ENCODE results near the gene SLC22A1. TPM values are rescaled to one million over a fixed set of nuclear protein-coding genes. Genes with fewer than 3 reads are reported as not detected.

Gene SLC22A1
- total and polyA plus RNA-seq, 2 of the 4 experiments (the other 2 are of a cell fraction), result 0.10 TPM; not detected in 1

GRCh38 chr6:160085226-160085625 lies 36.4 kb upstream of the SLC22A1 start:
- no peak overlapping the region for H2BK20ac ChIP-seq (ENCODE audit: low read depth, low read length)
- no peak overlapping the region for H3K4me2 ChIP-seq (ENCODE audit: low read depth, low read length)
- no peaks in the 10 kb centered on the region for H3K9me3 ChIP-seq (ENCODE audit: control insufficient read depth, insufficient read depth, low read length)
- H2BK120ac ChIP-seq (ENCODE audit: low read depth, low read length), result no peak overlapping the region
- no peak overlapping the region for H3K18ac ChIP-seq (ENCODE audit: low read depth, low read length)
- H3K9ac ChIP-seq (ENCODE audit: low read depth, low read length), result no peak overlapping the region
- H3K4ac ChIP-seq (ENCODE audit: low read depth, low read length), result no peak overlapping the region
- DNase-seq (no peak), ATAC-seq (ENCODE audit: low read depth) (no peak)
- H2BK5ac ChIP-seq (ENCODE audit: low read depth, low read length, poor library complexity, severe bottlenecking), result no peak overlapping the region
- POLR2A ChIA-PET (ENCODE audit: unreplicated experiment), result no interaction called here
- peaks cover 5% of the 10 kb centered on the region; the same call in 1 of the 2 replicates for H3K4me1 ChIP-seq (ENCODE audit: control insufficient read depth, insufficient read depth, low read length)
- CTCF ChIA-PET, result no interaction called here
- BruUV-seq (replicated peaks), result no TSS peak
- H3K14ac ChIP-seq (replicated peaks; ENCODE audit: low read depth, low read length), result no peak overlapping the region
- TF ChIP-seq RAD21 (IDR thresholded peaks at IDR 0.05; ENCODE audit: low read length) (no peak), MXI1 (IDR thresholded peaks at IDR 0.05; ENCODE audit: borderline replicate concordance, low read depth, low read length) (no peak), CHD1 (IDR thresholded peaks at IDR 0.05; ENCODE audit: low read depth, low read length) (no peak), MAZ (IDR thresholded peaks at IDR 0.05; ENCODE audit: borderline replicate concordance, low read depth, low read length) (no peak), MAFK (IDR thresholded peaks at IDR 0.05; ENCODE audit: low read depth, low read length) (no peak), BHLHE40 (IDR thresholded peaks at IDR 0.05; ENCODE audit: low read depth, low read length) (no peak), RFX5 (IDR thresholded peaks at IDR 0.05; ENCODE audit: low read depth, low read length) (no peak)
- H3K27me3 ChIP-seq (ENCODE audit: control insufficient read depth, insufficient read depth, low read length), result no peaks in the 10 kb centered on the region
- no peak overlapping the region for H4K5ac ChIP-seq (ENCODE audit: low read depth, low read length)
- H3K23ac ChIP-seq (ENCODE audit: low read depth, low read length), result no peak overlapping the region
- no peak overlapping the region for H2AFZ ChIP-seq (replicated peaks; ENCODE audit: low read length, poor library complexity)
- dilution Hi-C loops (cut with HindIII; ENCODE audit: low sequenced_read_pairs, unreplicated experiment) (no loop called here), in situ Hi-C loops (cut with MboI; ENCODE audit: low sequenced_read_pairs) (no loop called here), intact Hi-C loops (cut with micrococcal nuclease) (loop anchor here (5.0 kb wide), 1 partner anchor 223 kb away; no protein-coding TSS in a partner anchor)
- H3K4me3 ChIP-seq (ENCODE audit: insufficient read depth, low read depth, low read length), result no peak overlapping the region
- no peak overlapping the region for H3K27ac ChIP-seq (ENCODE audit: insufficient read depth, low read length)
- no peak overlapping the region for H2AK9ac ChIP-seq (replicated peaks; ENCODE audit: low read depth, low read length, poor library complexity)
- H3K36me3 ChIP-seq (ENCODE audit: control insufficient read depth, insufficient read depth, low read length), result peaks cover 60% of the 10 kb centered on the region
- H4K91ac ChIP-seq (ENCODE audit: insufficient read depth, low read depth, low read length), result no peak overlapping the region
- H3K9me1 ChIP-seq (ENCODE audit: insufficient read depth, low read length), result no peaks in the 10 kb centered on the region
- 100% methylated on average over 3 of the region's 5 CpGs; no CpG with 5 or more reads in 1 of the 2 experiments for WGBS, 2 experiments (ENCODE audit: extremely low coverage in 2 of 2, insufficient read length in 1 of 2)
- H2AK5ac ChIP-seq (ENCODE audit: low read depth, low read length), result no peak overlapping the region
- H2BK15ac ChIP-seq (ENCODE audit: low read depth, low read length), result no peak overlapping the region
- H4K8ac ChIP-seq (ENCODE audit: low read depth in 2 of 2, low read length in 2 of 2), result no peak overlapping the region
- H3K79me1 ChIP-seq (ENCODE audit: low read depth in 1 of 2, low read length in 2 of 2), result no peaks in the 10 kb centered on the region; a peak in 1 of 4 replicates
- H3K56ac ChIP-seq (ENCODE audit: extremely low read depth, insufficient read depth, low read length), result no peak overlapping the region
- no peaks in the 10 kb centered on the region for H4K20me1 ChIP-seq (ENCODE audit: insufficient read depth, low read length)
